Astrocyte (in vitro differentiated cells and primary cell): ENCODE data around the gene PLXDC1. TPM values are rescaled to one million over a fixed set of nuclear protein-coding genes. Genes with fewer than 3 reads are reported as not detected.
A peak's percentile ranks its signal among the peaks of the same experiment; 100 is the strongest.

Experiments used
- DNase-seq: peaks from one replicate; pipeline ENCODE4 v3.0.0-alpha.2; 2010; ENCODE audit warnings: low read depth
- FAIRE-seq: peaks from 2 replicates; lab custom pipeline; 2011; peaks lifted over from hg19 to GRCh38; lab: Jason Lieb, UNC
- H2AFZ ChIP-seq: 2 replicates; pipeline ENCODE4 v1.6.0; 2012; ENCODE audit warnings: low read depth, low read length, inconsistent platforms
- H3K27ac ChIP-seq: 2 replicates; pipeline ENCODE4 v1.5.1; 2011; ENCODE audit warnings: low read depth, low read length, inconsistent platforms
- H3K27me3 ChIP-seq: 2 replicates; pipeline ENCODE4 v1.6.0; 2011; ENCODE audit warnings: low read length, inconsistent platforms; ENCODE audit not compliant: insufficient read depth
- H3K36me3 ChIP-seq: 2 replicates; pipeline ENCODE4 v1.5.1; 2011; ENCODE audit warnings: low read length, inconsistent platforms; ENCODE audit not compliant: insufficient read depth
- H3K4me1 ChIP-seq: 2 replicates; pipeline ENCODE4 v1.5.1; 2011; ENCODE audit warnings: low read length, inconsistent platforms; ENCODE audit not compliant: insufficient read depth
- H3K4me2 ChIP-seq: 2 replicates; pipeline ENCODE4 v1.6.0; 2012; ENCODE audit warnings: low read length, inconsistent platforms
- H3K4me3 ChIP-seq: 2 replicates; pipeline ENCODE4 v1.5.1; 2011; ENCODE audit warnings: low read depth, mild to moderate bottlenecking, low read length, inconsistent platforms; ENCODE audit not compliant: insufficient read depth
- H3K79me2 ChIP-seq: 2 replicates; pipeline ENCODE4 v1.6.0; 2012; ENCODE audit warnings: mild to moderate bottlenecking, low read length, inconsistent platforms; ENCODE audit not compliant: insufficient read depth
- H3K9ac ChIP-seq: 2 replicates; pipeline ENCODE4 v1.6.0; 2012; ENCODE audit warnings: mild to moderate bottlenecking, low read length, inconsistent platforms
- H3K9me3 ChIP-seq: 2 replicates; pipeline ENCODE4 v1.5.1; 2012; ENCODE audit warnings: low read depth, mild to moderate bottlenecking, low read length, inconsistent platforms; ENCODE audit not compliant: insufficient read depth
- H4K20me1 ChIP-seq: 2 replicates; pipeline ENCODE4 v1.6.0; 2012; ENCODE audit warnings: low read length, inconsistent platforms; ENCODE audit not compliant: insufficient read depth
- H3K27ac Mint-ChIP-seq: one replicate; pipeline ENCODE4 v1.8.0; 2021; ENCODE audit warnings: mild to moderate bottlenecking, mixed read lengths; ENCODE audit not compliant: unreplicated experiment
- H3K27me3 Mint-ChIP-seq: one replicate; pipeline ENCODE4 v1.8.0; 2021; ENCODE audit warnings: low read depth, mixed read lengths; ENCODE audit not compliant: unreplicated experiment
- H3K36me3 Mint-ChIP-seq: one replicate; pipeline ENCODE4 v1.8.0; 2021; ENCODE audit warnings: low read depth, mixed read lengths; ENCODE audit not compliant: unreplicated experiment
- H3K4me1 Mint-ChIP-seq: one replicate; pipeline ENCODE4 v1.8.0; 2021; ENCODE audit warnings: low read depth, mixed read lengths; ENCODE audit not compliant: unreplicated experiment
- H3K4me3 Mint-ChIP-seq: one replicate; pipeline ENCODE4 v1.8.0; 2021; ENCODE audit warnings: mild to moderate bottlenecking, moderate library complexity, mixed read lengths; ENCODE audit not compliant: unreplicated experiment
- H3K9me3 Mint-ChIP-seq: one replicate; pipeline ENCODE4 v1.8.0; 2021; ENCODE audit warnings: mild to moderate bottlenecking, mixed read lengths; ENCODE audit not compliant: unreplicated experiment
- CTCF ChIP-seq: IDR thresholded peaks from 2 replicates; pipeline ENCODE4 v1.5.1; 2011; ENCODE audit warnings: low read depth, mild to moderate bottlenecking, inconsistent platforms, low read length, moderate library complexity; ENCODE audit not compliant: insufficient read depth
- EZH2 ChIP-seq: IDR thresholded peaks from 2 replicates; pipeline ENCODE4 v1.6.1; 2012; ENCODE audit warnings: mild to moderate bottlenecking, low read length, inconsistent platforms; ENCODE audit not compliant: insufficient read depth
- total RNA-seq: library from RNA; stranded (reverse); gene quantifications from 2 replicates; pipeline ENCODE4 v1.2.1, GENCODE V29; 2021

The PLXDC1 gene
- total RNA-seq, 1 donor from 2014 or later: 8.9 TPM

- H3K27ac ChIP-seq: peak within 1 kb of the TSS; percentile 46
- Mint-ChIP-seq H3K27me3 (no peaks in the 10 kb centered on the region), H3K4me1 (peaks cover 26% of the 10 kb centered on the region), H3K9me3 (no peaks in the 10 kb centered on the region), H3K36me3 (peaks cover 20% of the 10 kb centered on the region), H3K27ac (peak within 1 kb of the TSS; percentile 69), H3K4me3 (peak within 1 kb of the TSS; percentile 86)
- peak within 1 kb of the TSS; percentile 91 for H3K4me2 ChIP-seq
- H3K36me3 ChIP-seq: peaks cover 14% of the 10 kb centered on the region
- TF ChIP-seq EZH2 (no peak), CTCF (no peak)
- peak within 1 kb of the TSS; percentile 70 for H2AFZ ChIP-seq
- peak within 1 kb of the TSS; percentile 78 for H3K9ac ChIP-seq
- no peaks in the 10 kb centered on the region for H3K27me3 ChIP-seq
- DNase-seq: peak; percentile 65
- FAIRE-seq: no peak
- peak within 1 kb of the TSS; percentile 62 for H3K4me3 ChIP-seq
- peaks cover 57% of the 10 kb centered on the region for H4K20me1 ChIP-seq
- H3K4me1 ChIP-seq: peaks cover 42% of the 10 kb centered on the region
- no peaks in the 10 kb centered on the region for H3K9me3 ChIP-seq
- peaks cover 65% of the 10 kb centered on the region for H3K79me2 ChIP-seq
These were observed 46.1 kb upstream of the PLXDC1 start, which contains the start of gene CACNB1 for GRCh38 chr17:39197380-39198185. Gene CACNB1 (minus strand): TSS chr17:39197669. CDS start chr17:39197495, 174 bp downstream.

DNA sequence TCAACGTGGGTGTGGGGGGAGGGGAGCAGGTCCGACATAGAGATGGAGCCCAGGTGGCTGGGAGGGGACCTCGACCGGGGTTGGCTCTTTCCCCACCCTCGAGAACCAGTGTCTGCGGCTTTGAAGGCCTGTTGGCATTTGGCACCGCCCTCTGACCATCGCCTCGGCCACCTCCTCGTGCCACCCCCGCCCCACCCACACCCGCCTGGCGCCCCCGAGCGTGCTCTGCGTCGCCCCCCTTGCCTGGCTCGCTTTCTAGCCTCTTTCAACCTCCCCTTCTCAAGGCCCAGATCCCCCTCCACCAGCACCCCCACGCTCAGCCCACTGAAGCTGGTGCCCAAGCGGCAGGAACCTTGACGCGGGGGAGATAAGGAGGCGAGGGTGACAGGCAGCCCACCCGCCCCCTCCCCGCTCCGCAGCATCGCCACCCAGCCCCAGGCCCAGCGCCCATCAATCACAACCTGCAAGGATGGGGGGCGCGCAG lies 45.4 kb upstream of the PLXDC1 start:
- Histone ChIP-seq H3K36me3 (peaks cover 14% of the 10 kb centered on the region), H2AFZ (peak overlapping the region; percentile 65), H3K9ac (peak overlapping the region; percentile 78), H4K20me1 (peaks cover 57% of the 10 kb centered on the region), H3K4me1 (peaks cover 35% of the 10 kb centered on the region), H3K27ac (peak overlapping the region; percentile 46), H3K4me3 (peak overlapping the region; percentile 62), H3K79me2 (peaks cover 60% of the 10 kb centered on the region), H3K27me3 (no peaks in the 10 kb centered on the region), H3K4me2 (peak overlapping the region; percentile 91), H3K9me3 (no peaks in the 10 kb centered on the region)
- FAIRE-seq (no peak), DNase-seq (no peak)
- Mint-ChIP-seq H3K4me1 (peaks cover 22% of the 10 kb centered on the region), H3K4me3 (peak overlapping the region; percentile 86), H3K36me3 (peaks cover 19% of the 10 kb centered on the region), H3K27me3 (peaks cover 3% of the 10 kb centered on the region), H3K27ac (no peak overlapping the region), H3K9me3 (no peaks in the 10 kb centered on the region)
- TF ChIP-seq EZH2 (no peak), CTCF (no peak)
